GM23338 (cell line): ENCODE measurements around the gene ZAP70. TPM values are rescaled to one million over a fixed set of nuclear protein-coding genes. Genes with fewer than 3 reads are reported as not detected.

Experiments
- ATAC-seq: fragments of 200-7000 bp; cut with Tn5 transposase; 3 replicates; pipeline ENCODE4 v1.9.1; 2020
- DNase-seq: peaks from one replicate; pipeline ENCODE4 v3.0.0-alpha.2; 2015; ENCODE audit warnings: low spot score
- H2AFZ ChIP-seq: fragments of 200-600 bp; sonication (generic); 2 replicates; pipeline ENCODE4 v1.8.0; 2016; ENCODE audit warnings: antibody characterized with exemption, mild to moderate bottlenecking, moderate library complexity
- H3F3A ChIP-seq: fragments of 200-600 bp; sonication (generic); replicated peaks from 2 replicates; pipeline ENCODE4 v1.8.0; 2017; ENCODE audit warnings: antibody characterized with exemption, mixed run types, low read depth
- H3K27ac ChIP-seq: fragments of 200-600 bp; sonication (generic); 2 replicates; pipeline ENCODE4 v1.6.1; 2016; ENCODE audit warnings: low read depth
- H3K27me3 ChIP-seq: fragments of 200-600 bp; sonication (generic); 2 replicates; pipeline ENCODE4 v1.8.0; 2016; ENCODE audit warnings: mild to moderate bottlenecking, mixed run types, moderate library complexity; ENCODE audit not compliant: insufficient read depth
- H3K36me3 ChIP-seq: fragments of 200-600 bp; sonication (generic); 2 replicates; pipeline ENCODE4 v1.8.0; 2016; ENCODE audit warnings: mild to moderate bottlenecking; ENCODE audit not compliant: insufficient read depth
- H3K4me1 ChIP-seq: fragments of 200-600 bp; sonication (generic); 2 replicates; pipeline ENCODE4 v1.8.0; 2016; ENCODE audit warnings: mild to moderate bottlenecking, moderate library complexity; ENCODE audit not compliant: insufficient read depth
- H3K4me2 ChIP-seq: fragments of 200-600 bp; sonication (generic); 2 replicates; pipeline ENCODE4 v1.7.1; 2017; ENCODE audit warnings: mixed run types
- H3K4me3 ChIP-seq: fragments of 200-600 bp; sonication (generic); 2 replicates; pipeline ENCODE4 v1.6.1; 2016; ENCODE audit warnings: mixed run types
- H3K79me2 ChIP-seq: fragments of 200-600 bp; sonication (generic); replicated peaks from 2 replicates; pipeline ENCODE4 v1.8.0; 2017; ENCODE audit warnings: mild to moderate bottlenecking; ENCODE audit not compliant: insufficient read depth
- H3K9me2 ChIP-seq: fragments of 200-600 bp; sonication (generic); 2 replicates; pipeline ENCODE4 v1.8.0; 2017; ENCODE audit not compliant: insufficient read depth
- H4K20me1 ChIP-seq: fragments of 200-600 bp; sonication (generic); replicated peaks from 2 replicates; pipeline ENCODE4 v1.8.0; 2017; ENCODE audit warnings: mild to moderate bottlenecking; ENCODE audit not compliant: insufficient read depth
- H3K27ac Mint-ChIP-seq: 2 replicates; pipeline ENCODE4 v1.8.0; 2020; ENCODE audit warnings: inconsistent platforms, mild to moderate bottlenecking, moderate library complexity, mixed read lengths
- H3K27me3 Mint-ChIP-seq: 3 replicates; pipeline ENCODE4 v1.8.0; 2022; ENCODE audit warnings: low read depth, mild to moderate bottlenecking, moderate library complexity, mixed read lengths, inconsistent platforms; ENCODE audit not compliant: insufficient read depth, poor library complexity
- H3K36me3 Mint-ChIP-seq: 3 replicates; pipeline ENCODE4 v1.8.0; 2021; ENCODE audit warnings: low read depth, mild to moderate bottlenecking, inconsistent platforms, moderate library complexity, mixed read lengths
- H3K4me1 Mint-ChIP-seq: 3 replicates; pipeline ENCODE4 v1.8.0; 2020; ENCODE audit warnings: mild to moderate bottlenecking, inconsistent platforms, mixed read lengths
- H3K4me3 Mint-ChIP-seq: 3 replicates; pipeline ENCODE4 v1.8.0; 2021; ENCODE audit warnings: moderate library complexity, mild to moderate bottlenecking, inconsistent platforms, mixed read lengths
- H3K9me3 Mint-ChIP-seq: 3 replicates; pipeline ENCODE4 v1.8.0; 2020; ENCODE audit warnings: moderate library complexity, mild to moderate bottlenecking, inconsistent platforms, mixed read lengths
- CREB1 ChIP-seq: fragments of 250-450 bp; sonication (Bioruptor Pico); IDR thresholded peaks from 2 replicates; pipeline ENCODE4 v1.5.0; 2020; ENCODE audit warnings: low read depth, mild to moderate bottlenecking, moderate library complexity
- CTCF ChIP-seq, 2 experiments: fragments of 200-600 bp in 1 of 2; sonication (generic) in 1 of 2; conservative IDR thresholded peaks; 2 replicates each; pipeline versions ENCODE4 v1.5.1 to v1.6.1; 2016 to 2017; ENCODE audit warnings: antibody characterized with exemption in 2 of 2, low read depth in 2 of 2, mild to moderate bottlenecking in 2 of 2, moderate library complexity in 1 of 2
- ETS1 ChIP-seq: IDR thresholded peaks from 2 replicates; pipeline ENCODE4 v1.6.1; 2016; ENCODE audit warnings: antibody characterized with exemption
- EZH2 ChIP-seq: fragments of 200-600 bp; sonication (generic); IDR thresholded peaks from one replicate; pipeline ENCODE4 v1.8.0; 2017; ENCODE audit warnings: antibody characterized with exemption, mild to moderate bottlenecking, low read depth; ENCODE audit not compliant: unreplicated experiment
- NANOG ChIP-seq: IDR thresholded peaks from 2 replicates; pipeline ENCODE4 v1.6.1; 2016; ENCODE audit warnings: antibody characterized with exemption, borderline replicate concordance
- POLR2AphosphoS5 ChIP-seq: IDR thresholded peaks from 2 replicates; pipeline ENCODE4 v1.6.1; 2016; ENCODE audit warnings: antibody characterized with exemption, low read depth
- STAT1 ChIP-seq: IDR thresholded peaks from one replicate; pipeline ENCODE4 v1.6.1; 2016; ENCODE audit warnings: antibody characterized with exemption; ENCODE audit not compliant: unreplicated experiment
- ZNF114 ChIP-seq: fragments of 250-450 bp; sonication (Bioruptor Pico); IDR thresholded peaks from 2 replicates; pipeline ENCODE4 v1.5.0; 2020; ENCODE audit warnings: mild to moderate bottlenecking, moderate library complexity
- ZNF331 ChIP-seq: fragments of 250-450 bp; sonication (Bioruptor Pico); IDR thresholded peaks from 2 replicates; pipeline ENCODE4 v1.5.0; 2020; ENCODE audit warnings: low read depth, mild to moderate bottlenecking, moderate library complexity
- polyA plus RNA-seq: library from polyadenylated mRNA; unstranded; fragments of >200 nt; fragmentation: Nextera tagmentation; extraction: Ambion mirVana; gene quantifications from 2 replicates; pipeline ENCODE4 v1.2.1, GENCODE V29; 2016
- total RNA-seq: library from RNA; depleted of rRNA; stranded (reverse); fragments of >200 nt; shearing (Covaris generic); gene quantifications from 2 replicates; pipeline ENCODE4 v1.2.3, GENCODE V29; 2014

ZAP70 gene
- total and polyA plus RNA-seq, 2 experiments from 2014 or later: 0.42 TPM; not detected in 1

DNA sequence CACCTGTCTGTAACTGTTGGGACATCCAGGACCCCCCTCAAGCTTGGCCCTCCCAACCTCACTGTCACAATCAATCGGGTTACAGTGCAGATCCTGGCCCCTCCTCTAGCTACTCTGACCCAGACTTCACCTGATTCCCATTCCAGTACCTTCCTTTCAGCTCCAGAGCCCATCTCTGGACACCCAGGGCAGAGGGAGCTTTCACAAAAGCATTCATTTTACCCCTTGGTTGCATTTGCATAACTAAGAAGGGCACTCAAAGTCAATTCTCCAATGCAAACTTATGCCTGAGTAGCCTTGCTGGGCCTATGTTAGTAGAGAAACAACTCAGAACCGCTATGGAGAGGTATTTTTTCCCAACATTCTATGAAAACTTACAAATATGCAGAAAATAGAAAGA, 7.4 kb downstream of the ZAP70 start:
- H3K9me2 ChIP-seq: no peaks in the 10 kb centered on the region
- Mint-ChIP-seq H3K36me3 (no peaks in the 10 kb centered on the region; the same call in 2 of the 3 replicates), H3K27me3 (peaks cover 2% of the 10 kb centered on the region), H3K4me1 (peaks cover 20% of the 10 kb centered on the region), H3K4me3 (peak overlapping the region; percentile 28; the same call in 2 of the 3 replicates), H3K9me3 (no peaks in the 10 kb centered on the region), H3K27ac (no peak overlapping the region)
- peak overlapping the region; percentile 0; the same call in 1 of the 2 replicates for H2AFZ ChIP-seq
- ATAC-seq (peak; percentile 64), DNase-seq (no peak)
- no peaks in the 10 kb centered on the region for H3K27me3 ChIP-seq
- TF ChIP-seq ETS1: no peak
- TF ChIP-seq CREB1 (CRISPR knock-in tag): no peak
- TF ChIP-seq POLR2AphosphoS5: no peak
- peak; percentile 43; the same call in 1 of the 2 replicates for TF ChIP-seq NANOG
- no peak for TF ChIP-seq EZH2
- H3K27ac ChIP-seq: no peak overlapping the region
- H3K4me1 ChIP-seq: peaks cover 17% of the 10 kb centered on the region
- H3K36me3 ChIP-seq: no peaks in the 10 kb centered on the region
- H3K79me2 ChIP-seq: no peaks in the 10 kb centered on the region
- H3F3A ChIP-seq: no peaks in the 10 kb centered on the region
- H3K4me3 ChIP-seq: no peak overlapping the region
- no peaks in the 10 kb centered on the region for H4K20me1 ChIP-seq
- peak overlapping the region; percentile 35 for H3K4me2 ChIP-seq

DNA sequence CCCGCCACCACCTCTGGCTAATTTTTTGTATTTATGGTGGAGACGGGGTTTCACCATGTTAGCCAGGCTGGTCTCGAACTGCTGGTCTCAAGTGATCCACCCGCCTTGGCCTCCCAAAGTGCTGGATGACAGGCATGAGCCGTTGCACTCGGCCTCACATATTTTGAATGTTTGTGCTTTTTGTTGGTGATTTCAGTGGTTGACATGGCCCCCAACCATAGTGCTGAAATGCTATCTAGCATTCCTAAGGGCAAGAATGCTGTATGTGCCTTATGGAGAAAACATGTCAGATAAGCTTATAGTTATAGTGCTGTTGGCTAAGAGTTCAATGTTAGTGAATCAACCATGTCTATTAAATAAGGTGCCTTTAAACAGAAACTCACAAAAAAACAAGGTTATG, 8.9 kb downstream of the ZAP70 start:
- ATAC-seq: no peak
- no peak overlapping the region for H3K4me3 Mint-ChIP-seq
- H3K4me1 Mint-ChIP-seq: peaks cover 19% of the 10 kb centered on the region
- no peak overlapping the region for H3K4me2 ChIP-seq
- no peaks in the 10 kb centered on the region for H3F3A ChIP-seq
- H3K27me3 ChIP-seq: no peaks in the 10 kb centered on the region
- no peak for DNase-seq
- no peak overlapping the region for H3K27ac Mint-ChIP-seq
- peaks cover 2% of the 10 kb centered on the region for H3K27me3 Mint-ChIP-seq
- H2AFZ ChIP-seq: no peak overlapping the region
- TF ChIP-seq ZNF114: no peak
- TF ChIP-seq STAT1: no peak
- no peak for TF ChIP-seq ZNF331 (CRISPR knock-in tag)
- H3K9me3 Mint-ChIP-seq: no peaks in the 10 kb centered on the region
- no peaks in the 10 kb centered on the region for H3K79me2 ChIP-seq
- H3K9me2 ChIP-seq: no peaks in the 10 kb centered on the region
- H3K36me3 ChIP-seq: no peaks in the 10 kb centered on the region
- H4K20me1 ChIP-seq: no peaks in the 10 kb centered on the region
- no peak overlapping the region for H3K27ac ChIP-seq
- peaks cover 17% of the 10 kb centered on the region for H3K4me1 ChIP-seq
- H3K36me3 Mint-ChIP-seq: no peaks in the 10 kb centered on the region
- no peak overlapping the region for H3K4me3 ChIP-seq

GRCh38 chr2:97723156-97724072, 10.0 kb downstream of the ZAP70 start:
- no peaks in the 10 kb centered on the region; the same call in 2 of the 3 replicates for H3K36me3 Mint-ChIP-seq

More at GRCh38 chr2:97723156-97724072, 10.0 kb downstream of the ZAP70 start:
- Mint-ChIP-seq H3K27me3 (peaks cover 3% of the 10 kb centered on the region), H3K9me3 (no peaks in the 10 kb centered on the region), H3K4me1 (peaks cover 19% of the 10 kb centered on the region), H3K4me3 (no peak overlapping the region), H3K27ac (no peak overlapping the region)
- peaks cover 17% of the 10 kb centered on the region for H3K4me1 ChIP-seq
- no peaks in the 10 kb centered on the region for H3K27me3 ChIP-seq
- ATAC-seq (no peak), DNase-seq (no peak)
- H3K4me3 ChIP-seq: no peak overlapping the region
- no peak overlapping the region for H3K27ac ChIP-seq
- H2AFZ ChIP-seq: peak overlapping the region; percentile 63; the same call in 1 of the 2 replicates
- H3K9me2 ChIP-seq: no peaks in the 10 kb centered on the region
- no peaks in the 10 kb centered on the region for H3F3A ChIP-seq
- H3K79me2 ChIP-seq: no peaks in the 10 kb centered on the region
- H4K20me1 ChIP-seq: no peaks in the 10 kb centered on the region
- no peaks in the 10 kb centered on the region for H3K36me3 ChIP-seq
- no peak overlapping the region for H3K4me2 ChIP-seq
- TF ChIP-seq ETS1 (no peak), ZNF114 (no peak), CTCF (conservative IDR thresholded peaks at IDR 0.05; ENCODE audit: low read depth in 2 of 2) (no peak), NANOG (no peak), POLR2AphosphoS5 (no peak), STAT1 (no peak)
